ENCODE data around the gene CFAP73. TPM values are rescaled to one million over a fixed set of nuclear protein-coding genes. Genes with fewer than 3 reads are reported as not detected.
"Not testable (repeated sequence)": the region's sequence is repeated elsewhere in the genome, so short reads cannot be mapped to it uniquely, and the experiment has no call there.

CFAP73 gene
- total and polyA plus RNA-seq, 5 experiments from 2014 or later: 0.39 TPM; not detected in 4

DNA sequence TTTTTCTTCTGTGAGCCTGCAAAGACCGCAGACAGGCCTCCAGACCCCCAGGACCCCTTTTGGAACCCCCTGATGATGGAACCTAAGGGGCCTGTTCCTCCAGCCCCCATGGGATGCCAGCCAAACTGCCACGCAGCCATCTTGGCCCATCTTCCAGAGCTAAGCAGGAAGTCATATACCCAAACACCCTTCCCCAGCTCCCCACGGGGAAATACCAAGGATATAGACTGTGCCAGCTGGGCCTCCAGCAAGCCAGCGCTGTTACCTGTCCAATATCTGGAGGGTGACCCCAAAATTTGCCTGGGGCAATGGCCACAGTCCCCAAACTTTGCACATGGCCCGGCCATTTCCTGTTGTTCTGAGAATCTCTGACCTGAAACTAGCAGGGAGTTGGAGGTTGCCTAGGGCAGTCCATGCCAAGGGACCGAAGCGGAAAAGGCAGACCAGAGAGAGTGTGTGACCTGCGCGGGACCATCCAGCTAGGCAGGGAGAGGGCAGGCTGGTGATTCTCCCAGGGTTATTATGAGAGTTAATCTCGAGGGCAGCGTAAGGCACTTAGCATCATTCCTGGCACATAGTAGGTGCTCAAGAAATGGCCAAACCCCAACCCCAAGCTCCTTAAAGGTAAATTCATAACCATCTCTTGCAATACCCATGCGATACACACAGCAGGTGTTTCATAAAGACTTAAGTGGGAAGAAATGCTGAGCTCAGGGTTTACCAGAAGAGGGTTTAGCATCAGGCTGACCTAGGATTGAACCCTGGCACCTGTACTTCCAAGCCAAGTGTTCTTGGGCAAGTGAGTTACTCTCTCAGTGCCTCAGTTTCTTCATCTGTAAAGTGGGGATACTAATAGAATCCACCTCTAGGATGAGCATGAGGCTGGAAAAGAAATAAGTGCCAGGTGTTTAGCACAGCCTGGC lies 11.4 kb upstream of the CFAP73 start:
- no peak for DNase-seq
- H3K27ac Mint-ChIP-seq: no peak overlapping the region

DNA sequence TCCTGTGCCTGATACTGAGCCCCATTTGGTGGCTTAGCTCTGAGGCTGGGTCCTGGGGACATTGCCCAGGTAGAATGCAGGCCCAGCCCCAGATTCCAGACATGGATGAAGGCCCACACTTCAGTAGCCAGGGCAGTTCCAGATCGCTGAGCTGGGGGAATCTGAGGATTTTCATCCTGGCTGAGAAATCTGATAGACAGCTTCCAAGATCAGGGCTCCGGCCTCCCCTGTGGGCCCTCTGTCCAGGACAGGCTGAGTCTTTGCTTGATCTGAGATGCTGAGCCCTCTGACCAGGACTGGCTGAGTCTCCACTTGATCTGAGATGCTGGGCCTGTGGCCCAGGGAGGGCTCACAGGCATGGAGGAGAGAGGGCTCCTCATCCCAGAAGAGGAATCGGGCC lies 10.7 kb upstream of the CFAP73 start:
- no peak overlapping the region for H3K27ac Mint-ChIP-seq
- POLR2A ChIA-PET: no interaction called here
- H3K36me3 Mint-ChIP-seq: no peaks in the 10 kb centered on the region
- peaks cover 11 to 33% (median 17%) of the 10 kb centered on the region in 4 donors for H3K4me1 Mint-ChIP-seq
- DNase-seq: no peak
- ATAC-seq: no peak
- H3K27me3 Mint-ChIP-seq: peaks cover 0 to 9% (median 0%) of the 10 kb centered on the region in 5 donors
- H3K4me3 Mint-ChIP-seq: no peak overlapping the region
- no peaks in the 10 kb centered on the region for H3K9me3 Mint-ChIP-seq

More for the DNA sequence above, 11.4 kb upstream of the CFAP73 start:
- ATAC-seq: no peak
- POLR2A ChIA-PET: no interaction called here
- Mint-ChIP-seq H3K9me3 (no peaks in the 10 kb centered on the region), H3K27me3 (peaks cover 0 to 9% (median 0%) of the 10 kb centered on the region in 5 donors), H3K4me3 (no peak overlapping the region), H3K4me1 (peaks cover 11 to 30% (median 17%) of the 10 kb centered on the region in 4 donors), H3K36me3 (no peaks in the 10 kb centered on the region)

DNA sequence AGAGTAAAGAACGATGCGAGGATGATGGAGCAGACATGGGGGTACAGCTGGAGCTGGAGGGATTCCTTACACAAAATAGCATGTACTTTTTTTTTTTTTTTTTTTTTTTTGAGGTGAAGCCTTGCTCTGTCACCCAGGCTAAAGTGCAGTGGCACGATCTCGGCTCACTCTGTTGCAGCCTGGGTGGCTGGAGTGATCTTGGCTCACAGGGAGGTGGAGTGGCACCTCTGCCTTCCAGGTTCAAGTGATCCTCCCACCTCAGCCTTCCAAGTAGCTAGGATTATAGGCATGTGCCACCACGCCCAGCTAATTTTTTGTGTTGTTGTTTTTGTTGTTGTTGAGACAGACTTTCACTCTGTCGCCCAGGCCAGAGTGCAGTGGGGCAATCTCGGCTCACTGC lies 8.8 kb upstream of the CFAP73 start:
- Mint-ChIP-seq H3K27ac (no peak overlapping the region), H3K36me3 (no peaks in the 10 kb centered on the region), H3K4me3 (no peak overlapping the region), H3K27me3 (peaks cover 0 to 9% (median 0%) of the 10 kb centered on the region in 5 donors), H3K9me3 (no peaks in the 10 kb centered on the region), H3K4me1 (peaks cover 8 to 29% (median 11%) of the 10 kb centered on the region in 4 donors)
- POLR2A ChIA-PET: no interaction called here
- no peak for ATAC-seq
- peak in 1 of 10 donors; percentile 21 for DNase-seq

DNA sequence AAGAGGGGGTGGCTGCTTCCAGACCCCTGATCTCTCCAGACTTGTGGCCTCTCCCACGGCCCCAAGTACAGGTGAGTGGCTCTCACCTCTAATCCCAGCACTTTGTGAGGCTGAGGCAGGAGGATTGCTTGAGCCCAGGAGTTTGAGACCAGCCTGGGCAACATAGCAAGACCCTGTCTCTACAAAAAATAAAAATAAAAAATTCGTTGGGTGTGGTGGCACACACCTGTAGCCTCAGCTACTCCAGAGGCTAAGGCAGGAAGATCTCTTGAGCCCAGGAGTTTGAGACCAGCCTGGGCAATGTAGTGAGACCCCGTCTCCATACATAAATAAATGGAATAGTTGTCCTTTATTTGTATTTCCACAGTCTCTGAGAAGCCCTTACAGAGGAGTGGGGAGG lies 7.8 kb upstream of the CFAP73 start:
- peaks cover 0 to 19% (median 2%) of the 10 kb centered on the region in 4 donors for H3K4me1 Mint-ChIP-seq
- H3K27me3 Mint-ChIP-seq, H3K4me3 Mint-ChIP-seq, H3K36me3 Mint-ChIP-seq, DNase-seq, H3K27ac Mint-ChIP-seq, POLR2A ChIA-PET, ATAC-seq, H3K9me3 Mint-ChIP-seq: not testable (repeated sequence)

DNA sequence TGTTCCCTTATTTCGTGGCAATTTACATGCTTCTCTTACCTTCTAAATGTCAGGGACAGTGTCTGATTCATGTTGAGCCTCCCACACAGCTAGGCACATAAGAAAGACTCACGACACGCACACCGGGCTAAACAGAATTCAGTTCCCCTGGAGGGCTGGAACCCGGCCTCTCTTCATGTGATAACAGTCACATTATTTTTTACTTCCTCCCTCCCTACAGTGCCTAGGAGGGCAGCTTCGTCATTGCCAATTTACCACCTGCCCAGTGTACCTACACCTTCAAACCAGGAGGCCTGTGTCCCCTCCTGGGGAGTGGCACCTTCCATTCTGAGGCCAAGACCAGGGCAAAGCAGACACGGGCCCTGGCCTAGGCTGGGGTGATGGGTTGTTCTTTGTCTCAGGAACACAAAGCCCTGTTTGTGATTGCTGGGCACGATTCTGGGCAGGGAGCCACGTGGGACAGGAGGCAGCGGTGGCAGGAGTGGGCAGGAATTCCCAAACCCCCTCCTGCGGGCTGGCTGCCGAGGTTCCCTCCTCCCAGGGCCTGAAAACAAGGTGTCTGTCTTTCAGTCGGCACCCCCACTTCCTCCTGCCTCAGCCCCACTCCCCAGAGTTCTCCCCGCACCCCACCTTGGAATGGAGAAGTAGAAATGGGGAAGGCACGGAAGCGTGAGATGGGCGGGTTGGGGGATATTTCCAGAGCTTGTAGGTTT lies 7.2 kb upstream of the CFAP73 start:
- POLR2A ChIA-PET: no interaction called here
- H3K4me1 Mint-ChIP-seq: peaks cover 0 to 16% (median 0%) of the 10 kb centered on the region in 4 donors
- H3K27ac Mint-ChIP-seq: peak overlapping the region in 1 of 10 donors; percentile 15
- no peak overlapping the region for H3K4me3 Mint-ChIP-seq
- peak in 1 of 10 donors; percentile 57 for DNase-seq
- H3K9me3 Mint-ChIP-seq: peaks cover 0 to 11% (median 2%) of the 10 kb centered on the region in 9 donors
- H3K27me3 Mint-ChIP-seq: peaks cover 0 to under 1% (median 0%) of the 10 kb centered on the region in 5 donors
- peak in 1 of 2 donors; percentile 44 for ATAC-seq
- no peaks in the 10 kb centered on the region for H3K36me3 Mint-ChIP-seq

DNA sequence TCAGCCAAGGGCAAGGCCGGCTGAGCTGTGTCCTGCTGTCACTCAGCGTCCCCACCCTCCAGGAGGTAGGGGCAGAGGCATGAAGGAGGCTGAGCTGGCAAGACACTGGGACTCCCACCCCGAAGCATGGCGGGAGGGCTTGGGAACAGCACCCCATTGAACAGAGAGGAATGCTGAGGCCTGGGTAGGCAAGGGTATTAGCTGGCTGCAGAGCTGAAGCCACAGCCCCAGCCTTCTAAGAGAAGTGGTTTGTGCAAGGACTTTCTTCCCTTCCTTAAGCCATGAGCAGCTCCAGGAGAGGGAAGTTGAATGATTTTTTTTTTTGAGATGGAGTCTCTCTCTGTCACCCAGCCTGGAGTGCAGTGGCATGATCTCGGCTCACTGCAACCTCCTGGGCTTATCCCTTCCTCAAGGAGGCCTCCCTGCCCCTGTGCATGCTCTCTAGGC lies 6.6 kb upstream of the CFAP73 start:
- H3K4me1 Mint-ChIP-seq: peaks cover 0 to 16% (median 0%) of the 10 kb centered on the region in 4 donors
- H3K27ac Mint-ChIP-seq: no peak overlapping the region
- H3K36me3 Mint-ChIP-seq: no peaks in the 10 kb centered on the region
- DNase-seq (peak in 1 of 10 donors; percentile 10), ATAC-seq (no peak)
- POLR2A ChIA-PET: no interaction called here
- peaks cover 0 to 13% (median 2%) of the 10 kb centered on the region in 9 donors for H3K9me3 Mint-ChIP-seq
- H3K27me3 Mint-ChIP-seq: peaks cover 0 to 2% (median 0%) of the 10 kb centered on the region in 5 donors
- H3K4me3 Mint-ChIP-seq: no peak overlapping the region

- no peak for DNase-seq
Measured at GRCh38 chr12:113143959-113144358, 5.6 kb upstream of the CFAP73 start.

DNA sequence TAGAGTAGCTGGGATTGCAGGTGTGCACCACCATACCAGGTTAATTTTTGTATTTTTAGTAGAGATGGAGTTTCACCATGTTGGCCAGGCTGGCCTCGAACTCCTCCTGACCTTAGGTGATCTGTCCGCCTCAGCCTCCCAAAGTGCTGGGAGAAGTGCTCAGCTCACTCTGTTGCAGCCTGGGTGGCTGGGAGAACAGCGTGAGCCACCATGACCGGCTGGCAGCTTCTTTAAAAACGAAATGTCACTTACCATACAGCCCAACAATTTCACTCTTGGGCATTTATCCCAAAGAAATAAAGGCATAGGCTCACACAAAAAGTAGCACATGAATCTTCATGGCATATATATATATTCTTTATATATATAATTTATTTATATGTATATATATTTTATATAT lies 4.7 kb upstream of the CFAP73 start:
- Mint-ChIP-seq H3K4me3 (no peak overlapping the region), H3K4me1 (peaks cover 0 to 16% (median under 1%) of the 10 kb centered on the region in 4 donors), H3K9me3 (peaks cover 0 to 13% (median 2%) of the 10 kb centered on the region in 9 donors), H3K27ac (no peak overlapping the region), H3K27me3 (peaks cover 0 to 2% (median 0%) of the 10 kb centered on the region in 5 donors), H3K36me3 (no peaks in the 10 kb centered on the region)
- DNase-seq (peak in 1 of 10 donors; percentile 23), ATAC-seq (no peak)
- POLR2A ChIA-PET: no interaction called here

More at GRCh38 chr12:113143959-113144358, 5.6 kb upstream of the CFAP73 start:
- POLR2A ChIA-PET: no interaction called here
- Mint-ChIP-seq H3K9me3 (peaks cover 0 to 13% (median 2%) of the 10 kb centered on the region in 9 donors), H3K27ac (no peak overlapping the region), H3K4me3 (no peak overlapping the region), H3K4me1 (peaks cover 0 to 16% (median 0%) of the 10 kb centered on the region in 4 donors), H3K27me3 (peaks cover 0 to 2% (median 0%) of the 10 kb centered on the region in 5 donors), H3K36me3 (no peaks in the 10 kb centered on the region)
- no peak for ATAC-seq

DNA sequence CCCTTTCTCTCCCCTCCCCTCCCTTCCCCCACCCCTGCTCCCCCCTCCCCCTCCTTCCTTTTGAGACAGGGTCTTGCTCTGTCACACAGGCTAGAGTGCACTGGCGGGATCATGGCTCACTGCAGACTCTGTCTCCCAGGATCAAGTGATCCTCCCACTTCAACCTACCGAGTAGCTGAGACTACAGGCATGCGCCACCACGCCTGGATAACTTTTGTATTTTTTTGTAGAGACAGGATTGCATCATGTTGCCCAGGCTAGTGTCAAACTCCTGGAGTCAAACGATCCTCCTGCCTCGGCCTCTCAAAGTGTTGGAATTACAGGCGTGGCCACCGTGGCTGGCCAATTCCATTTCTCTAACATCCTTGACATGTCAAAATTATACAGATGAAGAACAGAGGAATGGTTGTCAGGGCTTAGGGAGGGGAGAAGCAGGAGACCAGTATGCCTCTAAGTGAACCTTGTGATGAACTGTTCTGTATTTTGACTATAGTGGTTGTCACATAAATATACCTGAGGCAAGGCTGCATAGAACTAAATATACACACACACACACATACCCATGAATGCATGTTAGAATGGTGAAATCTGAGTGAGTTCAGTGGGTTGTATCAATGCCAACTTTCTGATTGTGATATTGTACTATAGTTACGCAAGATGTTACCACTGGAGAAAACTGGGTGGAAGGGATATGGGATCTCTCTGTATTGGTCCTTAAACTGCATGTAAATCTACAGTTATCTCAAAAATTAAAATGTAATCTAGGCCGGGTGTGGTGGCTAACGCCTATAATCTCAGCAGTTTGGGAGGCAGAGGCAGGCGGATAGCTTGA lies 3.6 kb upstream of the CFAP73 start:
- POLR2A ChIA-PET: no interaction called here
- Mint-ChIP-seq H3K27me3 (peaks cover 0 to 5% (median 0%) of the 10 kb centered on the region in 5 donors), H3K9me3 (peaks cover 0 to 13% (median 2%) of the 10 kb centered on the region in 9 donors), H3K4me1 (peaks cover 0 to 16% (median 1%) of the 10 kb centered on the region in 4 donors), H3K36me3 (no peaks in the 10 kb centered on the region), H3K4me3 (no peak overlapping the region), H3K27ac (no peak overlapping the region)
- DNase-seq (peak in 1 of 10 donors; percentile 10), ATAC-seq (no peak)

GRCh38 chr12:113146999-113147398 lies 2.5 kb upstream of the CFAP73 start:
- ATAC-seq (no peak), DNase-seq (no peak)
- Mint-ChIP-seq H3K27me3 (peaks cover 0 to 7% (median 0%) of the 10 kb centered on the region in 5 donors), H3K27ac (no peak overlapping the region), H3K36me3 (no peaks in the 10 kb centered on the region), H3K4me3 (no peak overlapping the region), H3K4me1 (peaks cover under 1 to 13% (median 4%) of the 10 kb centered on the region in 4 donors), H3K9me3 (peaks cover 0 to 13% (median 2%) of the 10 kb centered on the region in 9 donors)
- POLR2A ChIA-PET: no interaction called here

GRCh38 chr12:113151655-113152054 lies 2.1 kb downstream of the CFAP73 start:
- DNase-seq (no peak), ATAC-seq (no peak)
- H3K9me3 Mint-ChIP-seq: peaks cover 0 to 8% (median 2%) of the 10 kb centered on the region in 9 donors
- H3K27me3 Mint-ChIP-seq: peaks cover 0 to 25% (median 0%) of the 10 kb centered on the region in 5 donors
- H3K36me3 Mint-ChIP-seq: no peaks in the 10 kb centered on the region
- H3K4me3 Mint-ChIP-seq: peak overlapping the region in 7 of 10 donors; percentile 80 to 89 (median 83)
- peak overlapping the region in 3 of 10 donors; percentile 72 to 86 (median 86) for H3K27ac Mint-ChIP-seq
- peaks cover 9 to 33% (median 21%) of the 10 kb centered on the region in 4 donors for H3K4me1 Mint-ChIP-seq
- POLR2A ChIA-PET: interaction anchor here (0.7 kb wide), 1 partner anchor 64 kb away, joined by 5 read pairs; no protein-coding TSS in a partner anchor
